ENCODE data around the gene SPAG4.
A peak's percentile ranks its signal among the peaks of the same experiment; 100 is the strongest.

SPAG4 gene

DNA sequence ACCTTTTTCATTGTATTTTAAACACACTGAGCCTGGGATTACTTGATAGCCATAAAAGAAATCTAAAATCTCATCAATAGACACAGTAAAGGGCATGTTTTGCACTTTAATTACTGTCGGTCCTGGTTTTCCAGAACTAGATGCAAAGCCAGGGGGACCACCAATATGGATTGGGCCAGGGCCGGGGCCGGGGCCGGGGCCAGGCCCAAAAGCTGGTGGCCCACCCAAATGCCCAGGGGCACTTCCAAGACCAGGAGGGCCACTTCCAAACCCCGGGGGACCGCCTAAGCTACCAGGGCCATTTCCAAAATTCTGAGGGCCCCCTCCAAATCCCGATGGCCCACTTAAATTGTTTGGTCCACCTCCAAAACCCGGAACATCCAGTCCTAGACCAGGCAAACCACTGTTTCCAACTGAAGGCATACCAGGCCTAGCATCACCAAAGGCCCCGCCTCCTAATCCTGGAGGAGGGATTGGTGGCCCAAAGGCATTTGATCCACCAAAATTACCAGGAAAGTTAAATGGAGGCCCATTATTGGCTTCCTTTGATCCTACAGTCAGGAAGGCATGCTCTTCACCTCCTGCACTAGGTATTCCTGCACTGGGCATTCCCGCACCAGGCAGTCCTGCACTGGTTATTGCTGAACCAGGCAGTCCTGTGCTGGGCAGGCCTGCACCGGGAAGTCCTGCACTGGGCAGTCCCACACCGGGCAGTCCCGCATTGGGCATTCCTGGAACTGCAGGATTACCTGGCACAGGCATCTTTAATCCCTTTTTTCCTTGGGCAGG lies 37.2 kb downstream of the SPAG4 start:
- DNase-seq (ENCODE audit: insufficient read length, low spot score) (no peak), FAIRE-seq (no peak)

DNA sequence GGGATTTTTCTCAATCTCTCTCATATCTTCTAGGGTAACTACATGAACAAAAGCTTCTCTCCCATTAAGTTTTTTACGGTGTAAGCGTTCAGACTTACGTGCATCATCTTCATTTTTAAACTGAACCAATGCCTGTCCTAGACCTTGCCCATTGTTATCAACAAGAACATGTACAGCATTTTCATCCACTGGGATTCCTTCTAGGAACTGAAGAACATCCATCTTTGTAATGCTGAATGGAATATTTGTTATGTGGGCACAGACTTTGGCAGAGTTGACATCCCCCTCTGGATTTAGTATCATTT lies 37.8 kb downstream of the SPAG4 start:
- no peak for FAIRE-seq
- DNase-seq (ENCODE audit: insufficient read length, low spot score), result no peak

DNA sequence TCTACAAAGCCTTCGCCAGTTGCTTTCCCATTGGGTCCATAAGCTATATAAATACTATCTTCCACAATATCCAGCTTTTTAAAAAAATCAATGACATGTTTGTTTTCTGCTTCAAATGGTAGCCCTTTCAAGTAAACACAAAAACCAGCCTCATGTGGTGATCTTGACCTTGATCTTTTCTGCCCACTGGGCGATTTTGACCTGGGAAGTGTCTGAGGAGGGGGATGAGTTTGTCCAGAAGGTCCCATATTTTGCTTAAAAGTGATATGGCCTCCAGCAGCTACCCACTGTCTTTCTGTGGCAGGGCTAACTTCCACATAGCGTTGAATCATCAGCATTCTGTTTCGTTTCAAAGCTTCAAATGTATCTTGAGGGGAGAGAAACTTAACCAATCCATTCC lies 38.3 kb downstream of the SPAG4 start:
- FAIRE-seq, result no peak

DNA sequence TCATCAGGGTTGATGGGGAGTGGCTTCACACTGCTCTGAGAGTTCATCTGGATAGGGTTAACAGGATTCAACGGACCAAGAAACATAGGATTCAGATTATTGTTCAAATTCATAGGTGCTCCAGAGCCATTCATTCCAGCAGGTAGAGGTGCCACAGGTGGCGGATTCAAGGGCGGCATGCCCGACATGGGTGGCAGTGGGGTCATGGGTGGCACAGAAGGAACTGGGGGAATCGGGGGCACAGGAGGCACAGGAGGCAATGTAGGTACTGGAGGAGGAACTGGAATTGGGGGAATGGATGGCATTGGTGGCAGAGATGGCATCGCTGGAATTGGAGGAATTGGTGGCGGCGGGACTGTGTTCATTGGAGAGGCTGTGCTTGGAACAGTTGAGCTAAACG lies 38.8 kb downstream of the SPAG4 start:
- FAIRE-seq (no peak), DNase-seq (ENCODE audit: insufficient read length, low spot score) (no peak)

More for the DNA sequence above, 38.3 kb downstream of the SPAG4 start:
- no peak for DNase-seq (ENCODE audit: insufficient read length, low spot score)

DNA sequence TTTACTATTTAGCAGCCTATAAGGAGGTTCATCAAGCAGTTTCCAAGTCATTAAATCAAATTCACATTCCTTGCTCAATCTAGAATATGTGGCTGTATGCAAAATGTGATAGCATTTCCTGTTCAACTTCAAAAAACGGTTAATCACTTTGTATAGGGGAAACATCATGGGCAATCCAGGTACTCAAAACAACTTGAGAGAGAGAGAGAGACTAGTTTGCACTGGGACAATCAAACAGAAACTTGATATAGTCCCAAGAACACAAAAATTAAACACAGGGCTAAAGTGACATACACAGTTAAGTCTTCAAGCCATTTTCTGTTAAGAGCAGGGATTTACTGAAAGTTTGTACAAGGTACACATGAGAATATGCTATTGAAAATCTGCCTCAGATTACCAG lies 41.6 kb downstream of the SPAG4 start:
- FAIRE-seq, result no peak
- DNase-seq (ENCODE audit: insufficient read length, low spot score), result no peak

DNA sequence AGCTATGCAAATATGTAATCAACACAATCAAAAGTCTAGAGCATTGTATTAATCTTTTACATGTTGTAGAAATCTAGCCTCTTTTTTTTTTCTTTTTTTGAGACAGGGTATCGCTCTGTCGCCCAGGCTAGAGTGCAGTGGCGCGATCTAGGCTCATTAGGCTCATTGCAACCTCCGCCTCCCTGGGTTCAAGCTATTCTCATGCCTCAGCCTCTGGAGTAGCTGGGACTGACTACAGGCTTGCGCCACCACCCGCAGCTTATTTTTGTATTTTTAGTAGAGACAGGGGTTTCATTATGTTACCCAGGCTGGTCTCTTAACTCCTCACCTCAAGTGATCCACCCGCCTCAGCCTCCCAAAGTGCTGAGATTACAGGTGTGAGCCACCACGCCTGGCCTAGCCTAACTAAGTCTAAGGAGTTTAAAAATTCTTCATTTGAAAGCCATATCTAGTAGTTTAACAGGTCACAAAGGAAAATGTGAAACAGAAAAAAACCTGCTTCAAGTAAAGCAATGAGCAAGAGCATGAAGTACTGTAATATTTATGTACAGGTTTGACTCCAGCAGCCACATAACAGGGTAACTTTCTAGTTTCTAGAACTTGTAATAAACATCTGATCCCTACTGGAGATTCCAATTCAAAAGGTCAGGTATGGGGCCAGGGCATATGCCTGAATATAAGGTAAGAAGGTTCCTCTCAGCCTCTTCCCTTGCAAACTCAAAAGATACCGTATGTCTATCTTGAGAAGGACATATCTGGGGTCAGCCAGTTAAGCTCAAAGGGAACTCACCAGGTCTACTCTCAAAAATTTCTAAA lies 44.7 kb downstream of the SPAG4 start:
- DNase-seq (ENCODE audit: insufficient read length, low spot score) (no peak), FAIRE-seq (no peak)

DNA sequence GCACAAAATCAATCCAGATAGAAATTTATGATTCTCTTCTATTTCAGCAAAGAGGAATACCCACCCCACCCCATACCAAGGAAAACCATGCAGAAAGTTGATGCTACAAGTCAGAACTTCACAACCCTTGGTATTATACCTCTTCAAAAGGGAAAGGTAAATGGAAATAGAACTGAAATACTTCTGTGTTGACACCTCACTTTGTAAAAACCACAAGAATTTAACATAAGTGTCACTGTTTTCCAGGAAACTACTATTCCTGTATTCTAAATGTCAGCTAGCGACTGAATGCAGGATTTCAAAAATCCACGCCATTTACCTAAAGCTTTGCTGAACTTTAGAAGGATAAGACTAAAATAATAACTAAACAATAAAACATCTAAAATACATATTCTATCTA lies 45.4 kb downstream of the SPAG4 start:
- FAIRE-seq (no peak), DNase-seq (ENCODE audit: insufficient read length, low spot score) (no peak)

DNA sequence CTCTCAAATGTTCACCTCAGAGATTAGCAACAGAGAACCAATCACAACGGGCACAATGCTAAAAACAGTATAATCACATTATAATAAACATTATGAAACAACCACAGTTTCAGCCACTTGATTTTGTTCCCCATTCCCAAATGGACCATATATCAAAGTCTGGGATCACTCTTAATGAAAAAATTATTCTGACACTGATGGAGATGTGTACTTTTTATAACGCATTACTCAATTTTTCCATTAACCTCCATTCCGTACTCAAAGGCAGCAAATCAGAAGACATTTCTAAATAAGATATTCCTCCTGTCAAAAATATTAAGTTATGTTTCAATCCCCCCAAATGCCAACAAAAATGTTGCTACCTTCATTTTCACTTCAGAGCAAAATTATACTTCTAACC lies 46.3 kb downstream of the SPAG4 start:
- FAIRE-seq (no peak), DNase-seq (ENCODE audit: insufficient read length, low spot score) (no peak)

DNA sequence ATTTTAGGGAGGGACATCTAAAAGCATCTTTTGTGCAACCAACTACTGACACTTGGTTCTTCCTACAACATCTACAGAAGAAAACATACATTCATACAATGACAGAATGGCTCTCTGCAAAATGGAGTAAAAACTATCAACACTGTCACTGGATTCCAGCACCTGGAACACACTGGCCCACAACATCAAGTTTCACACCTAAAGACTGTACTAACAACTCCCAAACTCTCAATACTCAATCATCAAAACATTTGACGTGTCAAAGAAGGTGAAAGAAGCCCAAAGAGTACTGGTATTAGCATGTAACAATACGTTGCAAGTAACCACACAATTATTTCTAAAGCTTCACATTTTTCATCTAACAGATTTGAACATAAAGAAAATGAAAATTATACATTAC lies 46.9 kb downstream of the SPAG4 start:
- FAIRE-seq, result no peak
- no peak for DNase-seq (ENCODE audit: insufficient read length, low spot score)

DNA sequence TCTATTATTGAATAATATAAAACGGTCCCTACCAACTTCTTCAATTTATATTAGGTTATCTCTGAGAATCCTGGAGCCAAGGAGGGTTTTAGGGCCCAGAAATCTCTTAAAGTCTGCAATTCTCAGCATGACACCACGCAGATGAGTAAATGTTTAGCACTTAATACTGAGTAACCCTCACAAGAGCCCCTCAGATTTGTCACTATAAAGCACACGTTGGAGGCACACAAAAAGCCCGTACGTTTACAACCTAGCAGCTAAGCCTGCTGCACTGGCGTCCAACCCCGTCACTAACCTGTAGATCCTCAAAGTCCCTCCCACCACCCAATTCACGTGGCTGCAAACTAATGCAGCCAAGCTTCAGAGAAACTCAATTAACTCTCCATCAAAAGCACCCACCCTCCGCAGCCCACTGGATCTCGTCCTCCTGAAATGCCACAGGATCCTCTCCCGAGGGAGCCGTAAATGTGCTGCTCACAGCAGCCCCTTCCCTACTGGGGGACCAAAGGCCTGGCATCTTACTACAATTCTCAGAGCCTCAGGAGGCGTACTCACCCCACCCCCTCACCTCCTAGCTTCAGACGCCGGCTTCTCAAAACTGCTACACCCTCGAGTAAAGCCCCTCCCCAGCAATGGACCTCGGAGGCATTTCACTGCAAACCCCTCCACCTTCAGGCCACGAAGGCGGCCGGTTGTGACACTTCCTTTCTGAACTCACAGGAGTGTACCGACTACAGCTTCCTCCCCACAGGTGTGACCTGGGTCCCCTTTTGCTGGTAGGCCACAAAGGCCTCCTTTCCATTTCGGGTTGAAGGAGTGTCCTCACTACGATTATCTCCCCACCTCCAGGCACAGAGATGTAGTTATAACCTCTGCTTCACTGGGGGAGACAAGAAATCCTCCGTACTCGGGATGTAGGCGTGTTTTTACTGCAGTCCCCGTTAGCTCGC lies 48.2 kb downstream of the SPAG4 start:
- FAIRE-seq (no peak), DNase-seq (ENCODE audit: insufficient read length, low spot score) (peak; percentile 39)

DNA sequence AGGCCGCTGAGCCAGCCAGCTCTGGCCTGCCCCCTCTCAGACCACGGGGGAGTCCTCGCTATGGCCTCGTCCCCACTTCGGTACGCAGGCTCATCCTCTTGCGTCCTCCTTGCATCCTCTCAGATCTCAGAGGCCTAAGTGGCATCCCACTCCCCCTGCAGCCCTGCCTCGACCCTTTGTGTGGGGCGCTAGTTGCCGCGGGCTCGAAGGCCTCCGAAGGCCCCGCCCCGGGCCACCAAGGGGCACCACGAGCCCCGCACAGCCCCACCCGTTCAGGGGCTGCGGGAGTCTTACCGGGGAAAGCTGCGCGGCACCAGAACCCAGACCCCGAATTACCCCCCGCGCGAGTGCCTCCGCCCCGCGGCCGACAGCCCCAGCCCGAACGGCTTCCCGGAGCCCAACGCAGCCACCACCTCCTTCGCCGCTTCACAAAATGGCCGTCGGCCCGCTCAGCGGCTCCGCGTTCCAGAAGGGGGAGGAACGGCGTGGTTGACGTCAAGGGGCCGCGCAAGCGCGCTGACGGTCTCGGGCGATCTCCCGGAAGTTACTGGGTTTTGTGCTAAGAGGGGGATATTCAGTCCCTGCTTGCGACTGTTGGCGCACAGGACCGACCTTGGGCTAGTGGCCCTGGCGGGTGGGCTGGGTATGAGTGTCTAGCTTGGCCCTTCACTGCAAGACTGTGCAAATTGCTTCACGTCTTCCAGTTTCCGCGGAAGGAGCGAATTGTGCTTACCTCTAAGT lies 49.0 kb downstream of the SPAG4 start, which contains the start of the genes CPNE1 and RBM12:
TSS of gene CPNE1 (minus strand) at position 435 of the 741 bp plus-strand sequence. CDS start 31,977 bp downstream, outside the sequence.
TSS of gene RBM12 (minus strand) at position 435 of the 741 bp plus-strand sequence. CDS start 9,578 bp downstream, outside the sequence.
- FAIRE-seq (peak; percentile 94), DNase-seq (ENCODE audit: insufficient read length, low spot score) (peak; percentile 99)

DNA sequence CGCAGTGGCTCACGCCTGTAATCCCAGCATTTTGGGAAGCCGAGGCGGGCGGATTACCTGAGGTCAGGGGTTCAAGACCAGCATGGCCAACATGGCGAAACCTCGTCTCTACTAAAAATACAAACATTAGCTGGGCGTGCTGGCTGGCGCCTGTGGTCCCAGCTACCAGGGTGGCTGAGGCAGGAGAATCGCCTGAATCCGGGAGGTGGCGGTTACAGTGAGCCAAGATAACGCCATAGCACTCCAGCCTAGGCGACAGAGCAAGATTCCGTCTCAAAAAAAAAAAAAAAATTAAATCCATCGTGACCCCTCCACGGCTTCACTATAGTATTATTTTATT lies 50.3 kb downstream of the SPAG4 start:
- no peak for DNase-seq (ENCODE audit: insufficient read length, low spot score)
- no peak for FAIRE-seq

DNA sequence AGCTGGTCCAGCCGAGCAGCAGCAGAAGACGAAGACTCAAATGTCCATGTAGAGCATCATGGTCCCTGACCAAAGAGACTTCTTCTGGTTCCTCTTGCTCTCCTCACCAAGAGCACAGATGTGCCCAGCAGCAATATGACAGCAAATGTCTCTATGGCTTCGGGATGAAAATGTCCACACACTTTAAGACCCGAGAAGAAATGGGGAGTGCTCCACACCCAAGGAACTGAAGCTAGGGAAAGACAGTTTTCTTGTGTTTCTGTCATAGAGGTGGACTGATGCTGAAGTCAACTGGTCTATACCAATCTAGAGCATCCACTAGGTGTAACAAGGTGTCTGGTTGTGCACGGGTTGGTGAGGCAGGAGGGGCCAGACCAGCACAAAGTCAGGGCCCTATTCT lies 53.6 kb downstream of the SPAG4 start:
- DNase-seq (ENCODE audit: insufficient read length, low spot score) (no peak), FAIRE-seq (no peak)

DNA sequence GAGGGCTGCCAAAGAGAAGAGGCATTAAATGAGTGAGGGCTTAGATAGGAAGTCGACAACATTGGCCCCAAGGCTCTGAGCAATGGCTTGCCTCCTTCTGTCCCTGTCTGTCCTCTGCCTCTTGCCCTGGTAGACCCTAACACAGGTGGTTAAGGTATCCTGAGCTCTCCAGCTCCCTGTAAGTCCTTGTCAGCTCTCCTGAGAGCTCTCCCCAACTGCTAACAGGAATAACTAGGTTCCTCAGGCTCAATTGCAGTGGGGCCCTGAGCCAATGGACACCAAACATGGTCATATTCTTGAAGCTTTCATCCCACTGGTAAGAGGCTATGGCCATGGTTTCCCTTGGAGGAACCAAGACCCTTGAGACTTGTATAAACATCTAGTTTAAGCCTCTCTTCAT lies 54.1 kb downstream of the SPAG4 start:
- DNase-seq (ENCODE audit: insufficient read length, low spot score) (no peak), FAIRE-seq (no peak)
